ENCODE results near the gene CELSR2.

CELSR2 gene

GRCh38 chr1:109266965-109267364 lies 17.6 kb downstream of the CELSR2 start:
- no peak for DNase-seq

- DNase-seq, result no peak
Measured at GRCh38 chr1:109267743-109268300, 18.5 kb downstream of the CELSR2 start.

DNA sequence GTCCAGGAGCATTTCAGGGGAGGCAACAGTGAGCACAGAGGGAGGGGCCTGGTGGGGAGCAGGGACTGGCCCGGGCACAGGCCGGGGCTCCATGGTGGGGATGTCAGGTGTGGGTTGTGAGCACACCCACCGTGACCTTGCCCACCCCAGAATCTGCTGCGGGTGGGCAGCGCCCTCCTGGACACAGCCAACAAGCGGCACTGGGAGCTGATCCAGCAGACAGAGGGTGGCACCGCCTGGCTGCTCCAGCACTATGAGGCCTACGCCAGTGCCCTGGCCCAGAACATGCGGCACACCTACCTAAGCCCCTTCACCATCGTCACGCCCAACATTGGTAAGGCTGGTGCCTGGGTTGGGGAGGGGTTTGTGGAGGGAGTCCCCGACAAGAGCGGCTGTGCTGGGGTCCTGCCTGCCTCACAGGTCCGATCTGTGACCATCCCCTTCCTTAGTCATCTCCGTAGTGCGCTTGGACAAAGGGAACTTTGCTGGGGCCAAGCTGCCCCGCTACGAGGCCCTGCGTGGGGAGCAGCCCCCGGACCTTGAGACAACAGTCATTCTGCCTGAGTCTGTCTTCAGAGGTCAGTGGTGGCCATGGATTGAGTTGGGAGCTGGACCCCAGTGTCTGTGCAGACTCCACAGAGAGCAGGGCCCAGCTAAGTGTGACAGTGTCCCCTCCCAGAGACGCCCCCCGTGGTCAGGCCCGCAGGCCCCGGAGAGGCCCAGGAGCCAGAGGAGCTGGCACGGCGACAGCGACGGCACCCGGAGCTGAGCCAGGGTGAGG lies 19.3 kb downstream of the CELSR2 start:
- no peak for DNase-seq

- no peak for DNase-seq
Measured at GRCh38 chr1:109269212-109269980, 20.1 kb downstream of the CELSR2 start.

DNA sequence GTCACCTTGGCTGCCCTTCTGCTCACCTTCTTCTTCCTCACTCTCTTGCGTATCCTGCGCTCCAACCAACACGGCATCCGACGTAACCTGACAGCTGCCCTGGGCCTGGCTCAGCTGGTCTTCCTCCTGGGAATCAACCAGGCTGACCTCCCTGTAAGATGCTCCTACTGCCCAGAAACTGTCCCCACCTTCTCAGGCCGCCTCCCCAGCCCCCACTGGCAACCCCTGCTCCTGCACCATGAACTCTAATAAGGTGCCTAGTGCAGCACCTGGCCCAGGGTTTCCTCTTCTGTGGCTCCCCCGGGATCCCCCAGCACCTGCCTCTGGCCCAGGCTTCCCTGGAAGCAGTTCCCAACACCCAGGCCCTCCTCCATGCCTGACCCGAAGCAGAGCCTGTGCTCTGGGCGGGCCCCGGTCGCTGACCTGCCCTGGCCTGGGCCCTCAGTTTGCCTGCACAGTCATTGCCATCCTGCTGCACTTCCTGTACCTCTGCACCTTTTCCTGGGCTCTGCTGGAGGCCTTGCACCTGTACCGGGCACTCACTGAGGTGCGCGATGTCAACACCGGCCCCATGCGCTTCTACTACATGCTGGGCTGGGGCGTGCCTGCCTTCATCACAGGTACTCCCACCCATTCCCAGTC lies 20.8 kb downstream of the CELSR2 start:
- no peak for DNase-seq

DNA sequence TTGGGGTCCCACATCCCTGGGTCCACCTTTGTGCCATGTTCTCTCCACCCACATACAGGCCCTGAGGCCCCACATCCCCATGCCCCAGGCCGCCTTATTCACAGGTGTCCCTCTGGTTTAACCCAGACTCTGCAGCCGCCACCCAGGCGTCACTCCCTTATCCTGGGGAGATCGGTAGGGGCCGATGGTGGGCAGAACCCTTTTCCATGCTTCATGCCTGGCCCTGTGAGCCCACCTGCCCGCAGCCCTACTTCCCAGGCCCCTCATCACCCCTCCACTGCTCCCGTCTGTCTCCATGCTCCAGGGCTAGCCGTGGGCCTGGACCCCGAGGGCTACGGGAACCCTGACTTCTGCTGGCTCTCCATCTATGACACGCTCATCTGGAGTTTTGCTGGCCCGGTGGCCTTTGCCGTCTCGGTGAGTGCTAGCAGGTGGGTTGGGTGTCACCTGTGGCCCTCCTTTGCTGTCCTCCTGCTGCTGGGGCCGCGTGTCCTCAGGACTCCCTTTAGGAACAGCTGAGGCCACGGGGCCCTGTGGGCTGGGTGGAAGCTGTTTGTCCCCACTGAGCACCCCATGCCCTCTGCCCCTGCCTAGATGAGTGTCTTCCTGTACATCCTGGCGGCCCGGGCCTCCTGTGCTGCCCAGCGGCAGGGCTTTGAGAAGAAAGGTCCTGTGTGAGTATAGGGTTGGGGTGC lies 21.4 kb downstream of the CELSR2 start:
- no peak for DNase-seq

DNA sequence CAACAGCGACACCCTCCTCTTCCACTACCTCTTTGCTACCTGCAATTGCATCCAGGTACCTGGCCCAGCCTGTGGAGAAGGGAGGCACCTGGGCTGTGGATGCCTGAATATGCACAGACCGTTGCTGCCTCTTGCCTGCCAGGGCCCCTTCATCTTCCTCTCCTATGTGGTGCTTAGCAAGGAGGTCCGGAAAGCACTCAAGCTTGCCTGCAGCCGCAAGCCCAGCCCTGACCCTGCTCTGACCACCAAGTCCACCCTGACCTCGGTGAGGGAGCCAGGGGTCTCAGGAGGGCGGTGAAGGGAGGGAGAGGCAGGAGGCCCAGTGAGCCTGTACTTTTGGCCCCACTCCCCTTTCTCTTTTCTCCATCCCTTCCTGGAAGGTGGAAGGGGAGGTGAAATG lies 22.1 kb downstream of the CELSR2 start:
- DNase-seq, result no peak

DNA sequence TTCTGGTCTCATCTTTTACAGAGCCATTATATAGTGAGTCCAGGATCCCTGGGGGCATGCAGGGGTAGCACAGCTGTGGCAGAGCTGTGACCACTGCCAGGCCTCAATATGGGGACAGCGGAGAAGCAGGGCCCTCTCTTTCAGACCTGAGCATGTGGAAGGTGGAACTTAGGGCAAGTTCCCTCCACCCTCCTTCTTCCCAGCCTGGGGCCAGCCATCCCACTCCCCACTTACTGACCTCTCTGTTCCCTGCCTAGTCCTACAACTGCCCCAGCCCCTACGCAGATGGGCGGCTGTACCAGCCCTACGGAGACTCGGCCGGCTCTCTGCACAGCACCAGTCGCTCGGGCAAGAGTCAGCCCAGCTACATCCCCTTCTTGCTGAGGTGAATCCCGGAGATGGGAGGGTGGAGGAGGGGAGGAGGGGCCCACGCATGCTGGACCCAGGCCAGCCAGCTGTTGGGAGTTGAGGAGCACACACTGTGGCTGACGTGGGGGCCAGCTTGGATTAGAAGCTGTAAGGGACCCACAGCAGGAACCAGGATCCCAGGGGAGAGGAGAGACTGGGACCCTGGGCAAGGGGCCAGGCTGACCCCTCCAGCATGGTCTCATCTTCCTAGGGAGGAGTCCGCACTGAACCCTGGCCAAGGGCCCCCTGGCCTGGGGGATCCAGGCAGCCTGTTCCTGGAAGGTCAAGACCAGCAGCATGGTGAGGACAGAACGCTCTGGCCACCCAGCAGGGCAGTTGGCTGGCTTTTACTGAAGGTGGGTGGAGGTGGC lies 22.9 kb downstream of the CELSR2 start:
- DNase-seq, result no peak

DNA sequence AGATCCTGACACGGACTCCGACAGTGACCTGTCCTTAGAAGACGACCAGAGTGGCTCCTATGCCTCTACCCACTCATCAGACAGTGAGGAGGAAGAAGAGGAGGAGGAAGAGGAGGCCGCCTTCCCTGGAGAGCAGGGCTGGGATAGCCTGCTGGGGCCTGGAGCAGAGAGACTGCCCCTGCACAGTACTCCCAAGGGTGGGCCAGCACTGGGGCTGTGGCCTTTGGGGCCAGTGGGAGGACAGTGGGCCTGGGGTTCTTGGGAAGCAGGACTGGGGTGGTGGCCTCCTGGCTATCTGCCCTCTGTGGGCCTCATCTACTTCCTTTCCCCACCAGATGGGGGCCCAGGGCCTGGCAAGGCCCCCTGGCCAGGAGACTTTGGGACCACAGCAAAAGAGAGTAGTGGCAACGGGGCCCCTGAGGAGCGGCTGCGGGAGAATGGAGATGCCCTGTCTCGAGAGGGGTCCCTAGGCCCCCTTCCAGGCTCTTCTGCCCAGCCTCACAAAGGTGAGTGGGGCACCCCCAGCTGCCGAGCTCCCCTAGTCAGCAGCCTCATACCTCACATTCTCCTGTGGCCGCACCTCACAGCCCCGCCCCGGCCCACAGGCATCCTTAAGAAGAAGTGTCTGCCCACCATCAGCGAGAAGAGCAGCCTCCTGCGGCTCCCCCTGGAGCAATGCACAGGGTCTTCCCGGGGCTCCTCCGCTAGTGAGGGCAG lies 23.6 kb downstream of the CELSR2 start:
- no peak for DNase-seq

DNA sequence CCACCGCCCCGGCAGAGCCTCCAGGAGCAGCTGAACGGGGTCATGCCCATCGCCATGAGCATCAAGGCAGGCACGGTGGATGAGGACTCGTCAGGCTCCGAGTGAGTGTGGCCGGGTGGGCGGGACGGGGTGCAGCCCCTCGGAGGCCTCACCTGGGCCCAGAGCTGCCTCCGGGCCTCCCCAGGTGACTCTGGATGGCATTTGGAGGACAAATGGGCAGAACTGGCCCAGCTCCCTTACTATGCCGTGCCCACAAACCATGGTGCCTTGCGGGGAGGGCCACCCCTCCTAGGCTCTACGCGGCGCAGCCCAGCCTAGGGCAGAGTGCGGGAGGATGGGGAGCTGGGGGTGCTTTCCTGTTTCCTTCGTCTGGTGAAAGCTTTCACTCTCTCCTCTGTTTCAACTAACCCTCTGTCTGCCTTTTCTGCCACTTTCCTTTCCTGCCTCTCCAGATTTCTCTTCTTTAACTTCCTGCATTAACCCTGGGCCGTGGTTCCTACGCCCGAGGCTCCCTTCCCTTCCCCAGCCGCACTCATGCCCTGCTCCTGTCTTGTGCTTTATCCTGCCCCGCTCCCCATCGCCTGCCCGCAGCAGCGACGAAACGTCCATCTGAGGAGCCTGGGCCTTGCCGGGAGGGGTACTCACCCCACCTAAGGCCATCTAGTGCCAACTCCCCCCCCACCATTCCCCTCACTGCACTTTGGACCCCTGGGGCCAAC lies 24.4 kb downstream of the CELSR2 start:
- DNase-seq, result no peak

- no peak for DNase-seq
Measured at GRCh38 chr1:109274533-109275476, 25.5 kb downstream of the CELSR2 start.

GRCh38 chr1:109275706-109276345 lies 26.5 kb downstream of the CELSR2 start:
- no peak for DNase-seq

DNA sequence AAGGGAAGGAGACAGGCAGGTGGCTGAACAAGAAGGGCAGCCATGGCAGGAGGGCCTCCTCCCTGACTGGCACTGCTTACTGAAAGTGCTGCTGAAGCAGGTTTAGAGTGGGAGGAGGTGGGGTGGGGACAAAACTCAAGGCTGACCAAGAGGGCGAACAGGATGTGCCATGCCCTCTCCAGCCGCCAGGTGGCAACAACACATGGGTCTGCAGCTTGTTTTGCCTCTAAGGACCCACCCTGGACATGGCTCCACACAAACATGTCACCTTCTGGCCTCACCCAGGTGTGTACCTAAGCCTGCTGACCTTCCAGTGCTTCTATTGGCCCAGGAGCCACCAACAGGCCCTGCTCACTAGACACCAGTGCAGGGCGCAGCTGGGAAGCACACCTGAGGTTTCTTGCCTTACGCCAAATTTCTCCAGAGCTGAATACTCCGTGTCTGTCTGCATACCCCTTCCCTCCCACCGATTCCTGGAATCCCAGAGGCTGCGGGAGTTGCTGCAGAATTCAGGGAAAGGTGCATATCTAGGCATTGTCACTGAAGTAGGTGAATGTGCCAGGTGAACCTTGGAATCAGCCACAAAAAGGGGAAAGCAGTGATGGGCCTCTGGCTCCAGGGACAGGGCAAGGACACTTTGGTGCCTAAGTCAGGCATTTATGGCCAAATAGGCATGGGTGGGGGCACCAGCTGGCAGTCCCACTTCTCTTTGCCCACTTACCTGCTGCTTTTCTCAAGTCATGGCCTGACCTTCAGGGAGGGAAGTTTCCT lies 28.3 kb downstream of the CELSR2 start:
- DNase-seq, result no peak

DNA sequence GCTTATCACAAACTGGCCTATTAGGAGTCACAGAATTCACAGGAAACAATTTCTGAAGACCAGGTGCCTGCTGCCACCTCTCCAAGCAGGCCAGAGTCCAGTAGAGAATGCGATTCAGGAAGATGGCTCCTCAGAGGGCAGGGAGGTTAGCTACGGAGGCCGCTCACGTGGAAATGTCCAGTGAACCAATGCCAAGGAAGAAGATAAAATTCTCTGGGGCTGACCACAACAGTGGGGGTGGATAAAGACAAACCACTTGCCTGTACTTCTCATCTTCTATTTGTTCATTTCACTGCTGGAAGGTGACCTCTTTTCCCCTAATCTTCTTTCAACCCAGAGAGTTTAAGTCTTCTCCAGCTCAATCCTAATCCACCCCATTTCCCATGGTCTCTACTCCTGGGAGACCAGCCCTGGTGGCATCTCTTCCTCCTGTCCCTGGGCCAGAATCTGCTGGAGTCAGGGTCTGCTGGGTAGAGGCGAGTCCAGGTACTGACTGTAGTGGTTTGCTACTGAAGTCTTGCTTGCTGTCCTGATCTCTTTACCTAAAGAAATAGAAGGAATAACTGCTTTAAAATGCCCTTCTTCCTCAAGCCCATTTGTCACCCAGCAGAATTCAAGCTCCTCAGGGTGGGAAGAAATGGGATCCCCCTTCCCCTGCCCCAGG lies 30.4 kb downstream of the CELSR2 start:
- no peak for DNase-seq

DNA sequence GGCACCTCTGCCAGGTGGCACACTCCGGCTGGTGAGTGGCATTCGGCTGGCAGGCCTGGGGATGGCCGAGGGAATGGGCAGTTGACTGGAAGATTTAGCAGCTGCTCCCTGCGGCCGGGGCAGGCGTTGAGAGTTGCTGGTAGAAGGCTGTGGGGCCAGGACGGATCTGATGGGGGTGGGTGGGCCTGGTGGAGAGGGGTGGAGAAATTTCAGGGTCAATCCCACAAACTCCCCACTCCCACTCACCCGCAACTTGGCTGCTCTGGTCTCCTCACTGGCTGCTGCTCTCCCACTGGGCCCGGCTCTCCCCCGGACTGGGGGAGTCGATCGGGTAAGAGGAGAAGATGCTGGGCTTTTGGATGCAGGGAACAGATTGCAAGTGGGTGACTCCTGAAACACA lies 31.5 kb downstream of the CELSR2 start:
- DNase-seq, result no peak

- DNase-seq, result no peak
Measured at GRCh38 chr1:109281680-109282496, 32.5 kb downstream of the CELSR2 start.

DNA sequence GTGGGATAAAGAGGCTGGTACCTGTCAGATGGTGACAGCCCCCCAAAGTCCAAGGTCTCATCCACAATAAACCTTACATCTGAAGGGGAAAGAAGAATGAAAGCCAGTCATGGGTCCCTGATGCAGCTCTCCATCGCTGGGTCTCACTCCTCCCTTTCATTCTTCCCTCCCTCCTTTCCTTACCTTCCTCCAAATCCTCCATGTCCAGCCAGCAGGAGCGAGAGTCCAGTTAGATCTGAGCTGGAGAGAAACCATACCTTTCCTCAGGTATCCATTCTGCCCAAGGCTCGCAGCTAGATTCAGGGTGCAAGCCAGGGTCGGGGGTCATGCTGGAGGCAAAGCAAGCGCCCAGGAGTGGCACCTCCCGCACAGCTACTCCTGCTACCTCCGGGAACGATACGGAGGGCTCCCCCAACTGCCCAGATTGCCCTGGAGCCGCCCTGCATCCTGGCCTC lies 33.2 kb downstream of the CELSR2 start:
- DNase-seq, result no peak
